Fibroblast of lung (primary cell): ENCODE results near the gene GTF3C1.

Source experiments
- CTCF ChIP-seq, 2 donors: IDR thresholded peaks in 1 of 2; conservative IDR thresholded peaks in 1 of 2; 1 replicate in 1 of 2; 2 replicates in 1 of 2; pipeline ENCODE4 v1.5.1; 2011 to 2012; ENCODE audit warnings: low read length in 2 of 2, control low read depth in 1 of 2, inconsistent platforms in 1 of 2, low read depth in 1 of 2, mild to moderate bottlenecking in 1 of 2
- EZH2 ChIP-seq: IDR thresholded peaks from 2 replicates; pipeline ENCODE4 v1.5.1; 2012; ENCODE audit warnings: low read length, control low read depth, mild to moderate bottlenecking; ENCODE audit errors: missing control alignments

- TF ChIP-seq CTCF (conservative IDR thresholded peaks at IDR 0.05 in 1 of 2, IDR thresholded peaks at IDR 0.05 in 1 of 2; ENCODE audit: low read depth in 1 of 2, low read length in 2 of 2) (no peak), EZH2 (no peak)
Observed at GRCh38 chr16:27517664-27518063, 32.0 kb downstream of the GTF3C1 start.
